A549 (cell line): Measurements from ENCODE around the gene ZNF341. TPM values are rescaled to one million over a fixed set of nuclear protein-coding genes. Genes with fewer than 3 reads are reported as not detected.

Experiments
- ATAC-seq, 2 experiments: fragments of 200-7000 bp in 1 of 2; fragments of >200 bp in 1 of 2; cut with Nextera tagmentation in 1 of 2; cut with Tn5 transposase in 1 of 2; 3 replicates each; pipeline versions ENCODE4 v1.8.0 to v1.9.1; 2018 to 2020; ENCODE audit warnings: mild to moderate bottlenecking in 1 of 2, moderate library complexity in 1 of 2
- CTCF ChIA-PET: fragments of 300-600 bp; sonication (Branson Sonifier 250); formaldehyde crosslinking; extraction: SDS; loops from one replicate; lab custom pipeline; 2021; ENCODE audit warnings: antibody characterized with exemption, inconsistent platforms; lab: Yijun Ruan, JAX
- POLR2A ChIA-PET: fragments of 350-600 bp; formaldehyde crosslinking; extraction: SDS; loops from one replicate; lab custom pipeline; 2021; ENCODE audit warnings: antibody characterized with exemption, inconsistent platforms; lab: Yijun Ruan, JAX
- DNase-seq, 2 experiments: peaks; one replicate each; pipeline versions ENCODE4 v3.0.0 to v3.0.0-alpha.2; 2011 to 2016; ENCODE audit warnings: low read depth in 1 of 2, low spot score in 1 of 2
- FAIRE-seq: peaks from 2 replicates; lab custom pipeline; 2011; peaks lifted over from hg19 to GRCh38; lab: Jason Lieb, UNC
- H3K27ac ChIP-seq, 2 experiments: fragments of >200 bp; sonication (Bioruptor Twin); formaldehyde crosslinking; 3 replicates each; pipeline ENCODE4 v1.5.1; 2016 to 2017
- H3K4me1 ChIP-seq: fragments of >200 bp; sonication (Bioruptor Twin); formaldehyde crosslinking; 3 replicates; pipeline ENCODE4 v1.6.1; 2016
- H3K4me2 ChIP-seq: fragments of >200 bp; sonication (Bioruptor Twin); formaldehyde crosslinking; 3 replicates; pipeline ENCODE4 v1.6.1; 2016
- H3K4me3 ChIP-seq: fragments of >200 bp; sonication (Bioruptor Twin); formaldehyde crosslinking; 3 replicates; pipeline ENCODE4 v1.5.1; 2016
- H3K9me3 ChIP-seq: fragments of >200 bp; sonication (Bioruptor Twin); formaldehyde crosslinking; 3 replicates; pipeline ENCODE4 v1.6.1; 2016
- ATOH8 ChIP-seq: fragments of 250-450 bp; sonication (Bioruptor Pico); IDR thresholded peaks from 2 replicates; pipeline ENCODE4 v1.5.0; 2020; ENCODE audit warnings: low read depth, mild to moderate bottlenecking, moderate library complexity
- CBX8 ChIP-seq: fragments of 200-600 bp; sonication (generic); IDR thresholded peaks from 2 replicates; pipeline ENCODE4 v1.6.1; 2016
- CHD2 ChIP-seq: fragments of 150-350 bp; IDR thresholded peaks from 2 replicates; pipeline ENCODE4 v1.6.1; 2014; ENCODE audit warnings: low read length; ENCODE audit not compliant: partially characterized antibody
- EHF ChIP-seq: fragments of 250-450 bp; sonication (Bioruptor Pico); IDR thresholded peaks from 2 replicates; pipeline ENCODE4 v1.5.0; 2020; ENCODE audit warnings: mild to moderate bottlenecking
- EHMT2 ChIP-seq: fragments of 200-600 bp; sonication (generic); IDR thresholded peaks from 2 replicates; pipeline ENCODE4 v1.6.1; 2016; ENCODE audit warnings: antibody characterized with exemption, low read depth, mild to moderate bottlenecking, moderate library complexity
- ESRRA ChIP-seq: fragments of 150-350 bp; IDR thresholded peaks from 2 replicates; pipeline ENCODE4 v1.6.1; 2014; ENCODE audit warnings: mild to moderate bottlenecking, low read length, borderline replicate concordance
- FOSB ChIP-seq: fragments of 250-450 bp; sonication (Bioruptor Pico); IDR thresholded peaks from 2 replicates; pipeline ENCODE4 v1.5.0; 2020; ENCODE audit warnings: mild to moderate bottlenecking, moderate library complexity
- FOSL2 ChIP-seq, 2 experiments: fragments of 450-650 bp in 1 of 2; fragments of >200 bp in 1 of 2; sonication (Bioruptor Twin) in 1 of 2; formaldehyde crosslinking; IDR thresholded peaks; 2 replicates each; pipeline versions ENCODE4 v1.5.0 to v1.6.1; 2016 to 2020; ENCODE audit warnings: mild to moderate bottlenecking in 1 of 2, moderate library complexity in 1 of 2
- FOXS1 ChIP-seq: fragments of 250-450 bp; sonication (Bioruptor Pico); IDR thresholded peaks from 2 replicates; pipeline ENCODE4 v1.5.0; 2020; ENCODE audit warnings: mild to moderate bottlenecking, moderate library complexity
- GATA3 ChIP-seq: IDR thresholded peaks from 2 replicates; pipeline ENCODE4 v1.6.1; 2012; ENCODE audit warnings: borderline replicate concordance
- HES2 ChIP-seq: fragments of >200 bp; sonication (Bioruptor Twin); formaldehyde crosslinking; IDR thresholded peaks from 2 replicates; pipeline ENCODE4 v1.6.1; 2016
- HOXA7 ChIP-seq: fragments of 250-450 bp; sonication (Bioruptor Pico); IDR thresholded peaks from 2 replicates; pipeline ENCODE4 v1.5.0; 2020; ENCODE audit warnings: mild to moderate bottlenecking, moderate library complexity
- JUN ChIP-seq, 2 experiments: fragments of >200 bp; sonication (Bioruptor Twin); formaldehyde crosslinking; IDR thresholded peaks; 2 replicates in 1 of 2; 3 replicates in 1 of 2; pipeline ENCODE4 v1.6.1; 2016 to 2017
- KDM1A ChIP-seq: fragments of 200-600 bp; sonication (generic); IDR thresholded peaks from 2 replicates; pipeline ENCODE4 v1.6.1; 2016; ENCODE audit warnings: low read depth, mild to moderate bottlenecking
- KDM5A ChIP-seq: fragments of 200-600 bp; sonication (generic); IDR thresholded peaks from 2 replicates; pipeline ENCODE4 v1.6.1; 2016; ENCODE audit warnings: antibody characterized with exemption, mild to moderate bottlenecking
- MYC ChIP-seq: IDR thresholded peaks from 2 replicates; pipeline ENCODE4 v1.6.1; 2012; ENCODE audit warnings: mild to moderate bottlenecking, inconsistent platforms, low read length, improper control_type of control experiment, borderline replicate concordance
- NFE2L2 ChIP-seq: fragments of 150-350 bp; conservative IDR thresholded peaks from 2 replicates; pipeline ENCODE4 v1.6.1; 2014; ENCODE audit warnings: low read length
- NPAS2 ChIP-seq: fragments of 250-450 bp; sonication (Bioruptor Pico); IDR thresholded peaks from 2 replicates; pipeline ENCODE4 v1.8.0; 2022; ENCODE audit warnings: mild to moderate bottlenecking, moderate library complexity, borderline replicate concordance
- NR3C1 ChIP-seq: fragments of >200 bp; sonication (Bioruptor Twin); formaldehyde crosslinking; IDR thresholded peaks from 3 replicates; pipeline ENCODE4 v1.6.1; 2017
- POLR2AphosphoS2 ChIP-seq: conservative IDR thresholded peaks from 2 replicates; pipeline ENCODE4 v1.6.1; 2012; ENCODE audit warnings: low read length, improper control_type of control experiment, inconsistent platforms
- RCOR1 ChIP-seq: fragments of 150-350 bp; IDR thresholded peaks from 2 replicates; pipeline ENCODE4 v1.6.1; 2014; ENCODE audit warnings: antibody characterized with exemption, low read length, low read depth
- RFX5 ChIP-seq: fragments of 450-650 bp; IDR thresholded peaks from 2 replicates; pipeline ENCODE4 v1.7.1; 2014; ENCODE audit warnings: antibody characterized with exemption, mild to moderate bottlenecking, moderate library complexity
- RNF2 ChIP-seq: fragments of 200-600 bp; sonication (generic); IDR thresholded peaks from 2 replicates; pipeline ENCODE4 v1.6.1; 2016; ENCODE audit warnings: low read depth, mild to moderate bottlenecking, antibody characterized with exemption, moderate library complexity, borderline replicate concordance
- SMC3 ChIP-seq: fragments of >200 bp; sonication (Bioruptor Twin); formaldehyde crosslinking; IDR thresholded peaks from 3 replicates; pipeline ENCODE4 v1.6.1; 2018; ENCODE audit warnings: inconsistent platforms
- SREBF2 ChIP-seq: fragments of 450-650 bp; IDR thresholded peaks from 2 replicates; pipeline ENCODE4 v1.6.1; 2014; ENCODE audit warnings: mild to moderate bottlenecking, moderate library complexity
- ZNF302 ChIP-seq: fragments of 250-450 bp; sonication (Bioruptor Pico); IDR thresholded peaks from 2 replicates; pipeline ENCODE4 v1.9.0; 2021; ENCODE audit warnings: inconsistent platforms, mild to moderate bottlenecking, moderate library complexity
- ZSCAN20 ChIP-seq: fragments of 250-450 bp; sonication (Bioruptor Pico); IDR thresholded peaks from 2 replicates; pipeline ENCODE4 v1.8.0; 2022; ENCODE audit warnings: mild to moderate bottlenecking, moderate library complexity
- WGBS: methylation state at CpG from one replicate; pipeline ENCODE4 v1.1.6; 2017; ENCODE audit errors: missing lambda C conversion rate; 5-methylcytosine and 5-hydroxymethylcytosine counted together
- polyA plus RNA-seq, 4 experiments: library from polyadenylated mRNA; depleted of rRNA in 3 of 4; stranded (reverse); fragments of >200 nt; fragmentation: RNase III in 1 of 4; extraction: RNeasy Plus Mini Kit Qiagen cat#74134 plus additional on column Dnase treatment in 1 of 4; gene quantifications; 2 replicates in 3 of 4; 3 replicates in 1 of 4; pipeline ENCODE4 v1.2.3, GENCODE V29; 2011 to 2017
- TF ChIP-seq, protein P1 (sequence below): IDR thresholded peaks from 2 replicates; pipeline ENCODE4 v1.6.1; 2012
- TF ChIP-seq, protein P2 (sequence below): fragments of >200 bp; sonication (Bioruptor Twin); formaldehyde crosslinking; IDR thresholded peaks from 3 replicates; pipeline ENCODE4 v1.5.1; 2016
- TF ChIP-seq, protein P3 (sequence below): fragments of 450-650 bp; IDR thresholded peaks from 2 replicates; pipeline ENCODE4 v1.6.1; 2014; ENCODE audit warnings: antibody characterized with exemption

Gene ZNF341
- polyA plus RNA-seq, 2 of the 4 experiments (the other 2 are of a cell fraction): 2.1 to 4.1 TPM

- DNase-seq: no peak
- Histone ChIP-seq H3K4me1 (peaks cover 27% of the 10 kb centered on the region), H3K27ac (peak overlapping the region; percentile 60 to 84), H3K4me3 (no peak overlapping the region), H3K9me3 (no peaks in the 10 kb centered on the region), H3K4me2 (peak overlapping the region; percentile 62)
- no peak for FAIRE-seq
- 73% methylated on average over 11 of the region's 11 CpGs for WGBS
- ATAC-seq: peak; percentile 7 to 12; a peak in 2 of 6 replicates
- no peak for TF ChIP-seq ZSCAN20
- no peak for TF ChIP-seq HES2
- TF ChIP-seq CHD2: no peak
- no peak for TF ChIP-seq EHMT2
- TF ChIP-seq, protein P1, sequence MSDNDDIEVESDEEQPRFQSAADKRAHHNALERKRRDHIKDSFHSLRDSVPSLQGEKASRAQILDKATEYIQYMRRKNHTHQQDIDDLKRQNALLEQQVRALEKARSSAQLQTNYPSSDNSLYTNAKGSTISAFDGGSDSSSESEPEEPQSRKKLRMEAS: no peak
- no peak for TF ChIP-seq KDM5A
- no peak for TF ChIP-seq NFE2L2
- no peak for TF ChIP-seq FOSB (CRISPR knock-in tag)
- TF ChIP-seq RFX5: no peak
- TF ChIP-seq SREBF2: no peak
- TF ChIP-seq JUN (IDR thresholded peaks at IDR 0.05): no peak
- TF ChIP-seq FOSL2 (IDR thresholded peaks at IDR 0.05): no peak
- TF ChIP-seq FOSL2 (CRISPR knock-in tag; IDR thresholded peaks at IDR 0.05): no peak
- TF ChIP-seq NR3C1: no peak
- TF ChIP-seq GATA3: no peak
- TF ChIP-seq HOXA7 (CRISPR knock-in tag): no peak
- TF ChIP-seq ATOH8: no peak
- ChIA-PET POLR2A (interaction anchor here (0.6 kb wide), 1 partner anchor 58 kb away, joined by 3 read pairs; no protein-coding TSS in a partner anchor), CTCF (interaction anchor here (1.0 to 2.5 kb wide), 4 partner anchors 10 to 339 kb away, joined by 3 to 18 read pairs (median 4); no protein-coding TSS in a partner anchor)
Observed at GRCh38 chr20:33790566-33790965, 58.8 kb downstream of the ZNF341 start.

DNA sequence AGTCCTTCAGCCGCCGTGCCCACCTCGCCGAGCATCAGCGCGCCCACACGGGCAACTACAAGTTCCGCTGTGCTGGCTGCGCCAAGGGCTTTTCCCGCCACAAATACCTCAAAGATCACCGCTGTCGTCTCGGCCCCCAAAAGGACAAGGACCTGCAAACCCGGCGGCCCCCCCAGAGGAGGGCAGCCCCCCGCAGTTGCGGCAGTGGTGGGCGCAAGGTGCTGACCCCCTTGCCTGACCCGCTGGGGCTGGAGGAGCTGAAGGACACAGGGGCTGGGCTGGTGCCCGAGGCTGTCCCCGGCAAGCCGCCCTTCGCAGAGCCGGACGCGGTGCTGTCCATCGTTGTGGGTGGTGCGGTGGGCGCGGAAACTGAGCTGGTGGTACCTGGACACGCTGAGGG lies 59.2 kb downstream of the ZNF341 start:
- H3K4me3 ChIP-seq: no peak overlapping the region
- POLR2A ChIA-PET: interaction anchor here (0.6 kb wide), 1 partner anchor 58 kb away, joined by 3 read pairs; no protein-coding TSS in a partner anchor
- DNase-seq (no peak), FAIRE-seq (no peak), ATAC-seq (no peak)
- 97% methylated on average over 15 of the region's 31 CpGs for WGBS
- CTCF ChIA-PET: interaction anchor here (1.0 to 2.5 kb wide), 6 partner anchors 8 to 339 kb away, joined by 3 to 18 read pairs (median 4); no protein-coding TSS in a partner anchor
- TF ChIP-seq EHF (CRISPR knock-in tag): no peak
- no peak for TF ChIP-seq ATOH8
- TF ChIP-seq CBX8: no peak
- H3K27ac ChIP-seq: peak overlapping the region in 1 of 2 experiments; percentile 84; a peak in 3 of 6 replicates
- peaks cover 27% of the 10 kb centered on the region for H3K4me1 ChIP-seq
- H3K9me3 ChIP-seq: no peaks in the 10 kb centered on the region
- H3K4me2 ChIP-seq: no peak overlapping the region

GRCh38 chr20:33791540-33791939 lies 59.7 kb downstream of the ZNF341 start:
- ATAC-seq: no peak
- WGBS: 83% methylated on average over 9 of the region's 9 CpGs
- Histone ChIP-seq H3K27ac (0 out of 6 replicates have a peak overlapping the region, but pooled peaks of 1 of the 2 experiments have one; percentile 84), H3K9me3 (no peaks in the 10 kb centered on the region), H3K4me2 (no peak overlapping the region), H3K4me1 (peaks cover 31% of the 10 kb centered on the region), H3K4me3 (no peak overlapping the region)
- ChIA-PET POLR2A (interaction anchor here (0.9 kb wide), 1 partner anchor 278 kb away, joined by 3 read pairs; no protein-coding TSS in a partner anchor), CTCF (interaction anchor here (0.5 to 4.2 kb wide), 23 partner anchors 9 to 310 kb away, joined by 3 to 25 read pairs (median 3); partner anchors contain the start of gene CHMP4B)
- no peak for FAIRE-seq
- DNase-seq: no peak
- TF ChIP-seq POLR2AphosphoS2 (no peak), EHF (CRISPR knock-in tag) (no peak), RFX5 (no peak), CBX8 (no peak), FOXS1 (CRISPR knock-in tag) (no peak), MYC (no peak), SMC3 (no peak), ESRRA (no peak), KDM1A (no peak), RCOR1 (no peak), RNF2 (no peak), ZNF302 (CRISPR knock-in tag) (no peak), NPAS2 (CRISPR knock-in tag) (no peak)
- TF ChIP-seq, protein P1: no peak
- TF ChIP-seq, protein P2, sequence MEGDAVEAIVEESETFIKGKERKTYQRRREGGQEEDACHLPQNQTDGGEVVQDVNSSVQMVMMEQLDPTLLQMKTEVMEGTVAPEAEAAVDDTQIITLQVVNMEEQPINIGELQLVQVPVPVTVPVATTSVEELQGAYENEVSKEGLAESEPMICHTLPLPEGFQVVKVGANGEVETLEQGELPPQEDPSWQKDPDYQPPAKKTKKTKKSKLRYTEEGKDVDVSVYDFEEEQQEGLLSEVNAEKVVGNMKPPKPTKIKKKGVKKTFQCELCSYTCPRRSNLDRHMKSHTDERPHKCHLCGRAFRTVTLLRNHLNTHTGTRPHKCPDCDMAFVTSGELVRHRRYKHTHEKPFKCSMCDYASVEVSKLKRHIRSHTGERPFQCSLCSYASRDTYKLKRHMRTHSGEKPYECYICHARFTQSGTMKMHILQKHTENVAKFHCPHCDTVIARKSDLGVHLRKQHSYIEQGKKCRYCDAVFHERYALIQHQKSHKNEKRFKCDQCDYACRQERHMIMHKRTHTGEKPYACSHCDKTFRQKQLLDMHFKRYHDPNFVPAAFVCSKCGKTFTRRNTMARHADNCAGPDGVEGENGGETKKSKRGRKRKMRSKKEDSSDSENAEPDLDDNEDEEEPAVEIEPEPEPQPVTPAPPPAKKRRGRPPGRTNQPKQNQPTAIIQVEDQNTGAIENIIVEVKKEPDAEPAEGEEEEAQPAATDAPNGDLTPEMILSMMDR: no peak
- TF ChIP-seq, protein P3, sequence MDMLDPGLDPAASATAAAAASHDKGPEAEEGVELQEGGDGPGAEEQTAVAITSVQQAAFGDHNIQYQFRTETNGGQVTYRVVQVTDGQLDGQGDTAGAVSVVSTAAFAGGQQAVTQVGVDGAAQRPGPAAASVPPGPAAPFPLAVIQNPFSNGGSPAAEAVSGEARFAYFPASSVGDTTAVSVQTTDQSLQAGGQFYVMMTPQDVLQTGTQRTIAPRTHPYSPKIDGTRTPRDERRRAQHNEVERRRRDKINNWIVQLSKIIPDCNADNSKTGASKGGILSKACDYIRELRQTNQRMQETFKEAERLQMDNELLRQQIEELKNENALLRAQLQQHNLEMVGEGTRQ: no peak
